Measurements from ENCODE around the gene RUNX2.
A peak's percentile ranks its signal among the peaks of the same experiment; 100 is the strongest.

The RUNX2 gene

GRCh38 chr6:45423824-45424450, 95.8 kb downstream of the RUNX2 start:
- peak overlapping the region; percentile 96 for H3K4me3 Mint-ChIP-seq
- H3K9me3 Mint-ChIP-seq, result no peaks in the 10 kb centered on the region
- H3K4me1 Mint-ChIP-seq (ENCODE audit: low read depth), result peaks cover 50% of the 10 kb centered on the region
- peaks cover 26% of the 10 kb centered on the region for H3K36me3 Mint-ChIP-seq (ENCODE audit: low read depth)
- peak overlapping the region; percentile 92 for H3K27ac Mint-ChIP-seq
- H3K27me3 Mint-ChIP-seq (ENCODE audit: low read depth), result no peaks in the 10 kb centered on the region
- DNase-seq (ENCODE audit: low spot score), result no peak

DNA sequence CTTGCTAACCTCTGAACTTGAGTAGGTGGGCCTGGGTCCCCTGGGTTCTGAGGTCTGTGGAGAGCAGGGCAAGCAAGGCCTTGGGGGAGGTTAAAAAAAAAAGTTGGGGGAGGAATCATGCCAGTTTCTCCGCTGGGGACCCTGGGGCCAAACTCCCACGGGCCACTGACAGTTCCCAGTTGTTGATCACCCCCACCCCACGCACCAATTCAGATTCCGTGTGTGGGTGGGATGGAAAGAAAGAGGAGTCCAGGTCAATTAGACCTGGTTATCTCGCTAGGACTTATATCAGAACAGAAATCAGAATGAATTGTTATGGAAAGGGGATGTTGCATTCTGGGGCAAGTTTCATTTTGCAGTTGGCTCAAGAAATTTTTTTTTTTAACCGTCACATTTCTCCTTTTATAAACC, 96.3 kb downstream of the RUNX2 start:
- Mint-ChIP-seq H3K4me1 (ENCODE audit: low read depth) (peaks cover 51% of the 10 kb centered on the region), H3K4me3 (peak overlapping the region; percentile 96), H3K9me3 (no peaks in the 10 kb centered on the region), H3K27ac (peak overlapping the region; percentile 92), H3K36me3 (ENCODE audit: low read depth) (peaks cover 31% of the 10 kb centered on the region), H3K27me3 (ENCODE audit: low read depth) (no peaks in the 10 kb centered on the region)
- peak; percentile 77 for DNase-seq (ENCODE audit: low spot score)

- peak overlapping the region; percentile 61 for H3K27ac Mint-ChIP-seq
- H3K4me1 Mint-ChIP-seq (ENCODE audit: low read depth), result peaks cover 50% of the 10 kb centered on the region
- no peak for DNase-seq (ENCODE audit: low spot score)
- peaks cover 37% of the 10 kb centered on the region for H3K36me3 Mint-ChIP-seq (ENCODE audit: low read depth)
- H3K27me3 Mint-ChIP-seq (ENCODE audit: low read depth), result no peaks in the 10 kb centered on the region
- H3K4me3 Mint-ChIP-seq, result peak overlapping the region; percentile 72
- no peaks in the 10 kb centered on the region for H3K9me3 Mint-ChIP-seq
Measured at GRCh38 chr6:45426251-45426650, 98.1 kb downstream of the RUNX2 start.

- H3K4me1 Mint-ChIP-seq (ENCODE audit: low read depth), result peaks cover 57% of the 10 kb centered on the region
- H3K27me3 Mint-ChIP-seq (ENCODE audit: low read depth), result no peaks in the 10 kb centered on the region
- DNase-seq (ENCODE audit: low spot score), result no peak
- peaks cover 43% of the 10 kb centered on the region for H3K36me3 Mint-ChIP-seq (ENCODE audit: low read depth)
- H3K9me3 Mint-ChIP-seq, result no peaks in the 10 kb centered on the region
- H3K4me3 Mint-ChIP-seq, result peak overlapping the region; percentile 53
- H3K27ac Mint-ChIP-seq, result peak overlapping the region; percentile 78
Measured at GRCh38 chr6:45427726-45428125, 99.6 kb downstream of the RUNX2 start.

DNA sequence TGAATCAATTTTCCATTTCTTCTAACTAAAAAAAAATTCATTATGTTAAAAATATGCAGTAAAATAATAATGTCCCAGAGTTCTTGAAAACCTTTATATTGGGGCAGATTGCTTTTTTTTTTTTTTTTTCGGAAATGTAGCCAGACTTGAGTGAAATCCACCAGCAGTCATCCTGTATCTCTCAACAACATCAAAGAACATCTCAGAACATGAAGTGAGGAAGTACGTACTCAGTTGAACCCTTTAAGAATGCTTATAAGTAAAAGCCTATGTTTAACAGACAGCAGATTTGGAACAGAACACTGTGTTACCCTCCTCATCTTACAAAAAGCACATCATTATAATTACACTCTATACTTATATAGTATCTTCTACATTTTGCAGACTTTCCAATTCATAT, 100.6 kb downstream of the RUNX2 start:
- H3K4me3 Mint-ChIP-seq, result peak overlapping the region; percentile 53
- peaks cover 44% of the 10 kb centered on the region for H3K36me3 Mint-ChIP-seq (ENCODE audit: low read depth)
- peak overlapping the region; percentile 78 for H3K27ac Mint-ChIP-seq
- no peak for DNase-seq (ENCODE audit: low spot score)
- no peaks in the 10 kb centered on the region for H3K9me3 Mint-ChIP-seq
- peaks cover 66% of the 10 kb centered on the region for H3K4me1 Mint-ChIP-seq (ENCODE audit: low read depth)
- no peaks in the 10 kb centered on the region for H3K27me3 Mint-ChIP-seq (ENCODE audit: low read depth)

- peaks cover 45% of the 10 kb centered on the region for H3K36me3 Mint-ChIP-seq (ENCODE audit: low read depth)
- peak overlapping the region; percentile 70 for H3K27ac Mint-ChIP-seq
- no peaks in the 10 kb centered on the region for H3K27me3 Mint-ChIP-seq (ENCODE audit: low read depth)
- H3K4me1 Mint-ChIP-seq (ENCODE audit: low read depth), result peaks cover 70% of the 10 kb centered on the region
- H3K4me3 Mint-ChIP-seq, result peak overlapping the region; percentile 90
- no peaks in the 10 kb centered on the region for H3K9me3 Mint-ChIP-seq
- no peak for DNase-seq (ENCODE audit: low spot score)
Measured at GRCh38 chr6:45430590-45431202, 102.6 kb downstream of the RUNX2 start.

- H3K36me3 Mint-ChIP-seq (ENCODE audit: low read depth), result peaks cover 47% of the 10 kb centered on the region
- no peak for DNase-seq (ENCODE audit: low spot score)
- H3K27ac Mint-ChIP-seq, result peak overlapping the region; percentile 91
- peaks cover 72% of the 10 kb centered on the region for H3K4me1 Mint-ChIP-seq (ENCODE audit: low read depth)
- H3K9me3 Mint-ChIP-seq, result no peaks in the 10 kb centered on the region
- H3K4me3 Mint-ChIP-seq, result peak overlapping the region; percentile 90
- H3K27me3 Mint-ChIP-seq (ENCODE audit: low read depth), result no peaks in the 10 kb centered on the region
Measured at GRCh38 chr6:45431317-45432065, 103.4 kb downstream of the RUNX2 start.

DNA sequence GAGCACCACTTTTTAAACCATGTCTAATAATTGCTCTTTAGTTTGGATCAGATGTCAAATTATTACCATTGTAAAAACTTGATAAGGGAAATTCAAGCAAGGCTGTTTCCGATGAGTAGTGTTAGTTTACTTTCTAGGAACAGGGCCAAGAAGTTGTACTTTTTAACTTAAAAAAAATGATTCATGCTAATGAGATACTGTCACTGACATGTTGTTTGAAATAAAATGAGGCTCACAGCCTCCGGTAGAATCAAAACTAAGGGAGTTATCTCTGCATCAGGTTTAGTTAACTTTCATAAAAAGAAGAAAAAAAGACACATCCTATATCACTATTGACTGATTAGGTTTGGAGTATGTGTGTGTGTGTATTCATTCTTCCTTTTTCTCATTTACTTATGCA, 104.8 kb downstream of the RUNX2 start:
- no peak for DNase-seq (ENCODE audit: low spot score)
- H3K27me3 Mint-ChIP-seq (ENCODE audit: low read depth), result no peaks in the 10 kb centered on the region
- peak overlapping the region; percentile 74 for H3K27ac Mint-ChIP-seq
- peaks cover 60% of the 10 kb centered on the region for H3K36me3 Mint-ChIP-seq (ENCODE audit: low read depth)
- H3K4me3 Mint-ChIP-seq, result peak overlapping the region; percentile 70
- H3K4me1 Mint-ChIP-seq (ENCODE audit: low read depth), result peaks cover 82% of the 10 kb centered on the region
- no peaks in the 10 kb centered on the region for H3K9me3 Mint-ChIP-seq

DNA sequence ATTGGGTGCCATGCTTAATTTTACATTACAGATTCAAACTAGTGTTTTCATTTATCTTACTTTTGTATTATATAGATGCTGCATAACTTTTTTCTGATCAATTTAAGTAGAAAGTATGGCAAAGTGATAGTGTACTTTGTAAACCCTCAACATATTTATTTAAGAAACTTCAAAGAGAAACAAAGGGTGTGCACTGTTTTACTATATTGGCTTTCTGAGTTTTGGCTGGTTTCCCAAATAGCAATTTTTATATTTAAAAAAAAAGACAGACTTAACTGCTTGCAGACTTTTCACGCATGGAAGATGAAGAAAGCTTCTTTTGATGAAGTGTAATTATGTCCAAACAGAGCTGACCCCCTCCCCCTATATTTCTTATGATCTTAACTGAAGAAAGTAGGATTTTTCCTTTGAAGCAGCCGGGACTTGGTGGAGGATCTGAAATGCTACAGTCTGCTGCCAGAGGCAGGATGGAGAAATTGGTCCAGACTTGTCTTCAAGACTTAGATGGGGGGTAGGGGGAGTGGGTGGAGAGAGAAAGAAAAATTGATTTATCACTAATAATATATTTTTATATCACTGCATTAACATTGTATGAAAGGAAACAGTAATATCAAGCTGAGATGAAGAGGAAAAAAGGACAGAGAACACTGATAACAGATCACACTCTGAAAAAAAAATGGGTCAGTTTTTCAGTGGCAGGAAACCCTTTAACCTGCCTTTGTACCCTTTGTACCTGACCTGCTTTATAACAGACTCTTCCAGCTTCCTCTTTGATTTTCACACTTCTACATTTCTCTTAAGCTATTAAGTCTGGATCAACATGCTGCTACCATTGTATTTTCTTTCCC, 105.6 kb downstream of the RUNX2 start:
- H3K9me3 Mint-ChIP-seq, result no peaks in the 10 kb centered on the region
- DNase-seq (ENCODE audit: low spot score), result no peak
- peaks cover 82% of the 10 kb centered on the region for H3K4me1 Mint-ChIP-seq (ENCODE audit: low read depth)
- peak overlapping the region; percentile 92 for H3K27ac Mint-ChIP-seq
- peaks cover 64% of the 10 kb centered on the region for H3K36me3 Mint-ChIP-seq (ENCODE audit: low read depth)
- H3K27me3 Mint-ChIP-seq (ENCODE audit: low read depth), result no peaks in the 10 kb centered on the region
- peak overlapping the region; percentile 70 for H3K4me3 Mint-ChIP-seq

DNA sequence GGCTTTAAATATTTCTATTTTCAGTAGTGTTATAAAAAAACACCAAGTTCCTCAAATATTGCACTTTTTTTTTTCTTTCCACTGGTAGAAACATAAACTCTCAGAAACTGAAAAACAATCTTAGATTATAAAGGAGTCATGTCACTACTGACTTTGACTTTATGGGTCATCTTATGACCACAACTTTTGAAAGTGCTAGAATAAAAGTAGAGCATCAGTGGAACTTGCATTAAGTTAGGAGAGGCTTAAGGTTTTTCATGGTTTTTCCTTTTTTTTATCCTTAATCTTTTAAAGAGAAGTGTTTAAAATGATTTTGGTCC, 106.2 kb downstream of the RUNX2 start:
- Mint-ChIP-seq H3K4me3 (peak overlapping the region; percentile 70), H3K9me3 (no peaks in the 10 kb centered on the region), H3K27ac (peak overlapping the region; percentile 92), H3K27me3 (ENCODE audit: low read depth) (no peaks in the 10 kb centered on the region), H3K4me1 (ENCODE audit: low read depth) (peaks cover 82% of the 10 kb centered on the region), H3K36me3 (ENCODE audit: low read depth) (peaks cover 64% of the 10 kb centered on the region)
- no peak for DNase-seq (ENCODE audit: low spot score)

DNA sequence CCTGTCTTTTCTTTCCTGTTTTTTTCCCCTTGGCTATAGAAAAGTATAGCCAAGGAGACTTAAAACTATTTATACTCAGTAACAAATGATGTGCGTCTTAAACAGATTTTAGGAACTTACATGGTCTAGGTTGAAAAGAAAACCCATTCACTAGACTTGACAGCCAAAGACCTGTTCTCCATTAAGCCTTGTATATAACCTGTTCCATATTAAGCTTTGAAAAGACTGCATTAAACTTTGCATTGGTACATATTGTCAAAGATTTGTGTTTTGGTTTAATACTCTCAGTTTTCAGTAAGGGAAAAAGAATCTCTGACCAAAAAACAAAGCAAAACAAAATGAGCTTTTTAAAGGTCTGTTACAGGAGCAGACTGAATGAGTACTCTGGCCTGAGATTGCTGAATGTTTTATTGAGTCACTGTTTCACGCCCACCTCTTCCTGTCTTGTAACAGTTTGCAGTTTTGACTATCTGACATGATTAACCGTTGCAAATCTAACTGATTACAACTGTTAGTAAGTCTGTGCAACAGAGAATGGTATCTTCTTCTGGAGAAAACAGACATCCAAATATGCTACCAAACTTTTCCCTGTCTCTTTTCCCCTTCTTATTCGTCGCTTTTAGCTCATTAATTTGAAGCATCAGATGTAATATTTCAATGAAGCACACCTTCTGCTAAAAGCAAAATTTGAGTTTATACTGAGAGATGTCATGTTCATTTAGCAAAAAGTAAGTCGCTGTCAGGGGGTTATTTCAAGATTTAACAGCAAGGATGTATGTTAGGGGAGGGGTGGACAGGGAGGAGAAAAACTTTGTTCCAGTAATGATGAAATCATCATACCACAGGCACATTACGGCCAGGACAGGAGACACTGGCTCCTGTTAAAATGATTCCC, 108.7 kb downstream of the RUNX2 start:
- Mint-ChIP-seq H3K4me1 (ENCODE audit: low read depth) (peaks cover 83% of the 10 kb centered on the region), H3K27ac (peak overlapping the region; percentile 94), H3K36me3 (ENCODE audit: low read depth) (peaks cover 73% of the 10 kb centered on the region), H3K27me3 (ENCODE audit: low read depth) (no peaks in the 10 kb centered on the region), H3K9me3 (no peaks in the 10 kb centered on the region), H3K4me3 (peak overlapping the region; percentile 82)
- peak; percentile 77 for DNase-seq (ENCODE audit: low spot score)

GRCh38 chr6:45437439-45437815, 109.3 kb downstream of the RUNX2 start:
- no peaks in the 10 kb centered on the region for H3K9me3 Mint-ChIP-seq
- peak overlapping the region; percentile 94 for H3K27ac Mint-ChIP-seq
- no peaks in the 10 kb centered on the region for H3K27me3 Mint-ChIP-seq (ENCODE audit: low read depth)
- no peak for DNase-seq (ENCODE audit: low spot score)
- H3K36me3 Mint-ChIP-seq (ENCODE audit: low read depth), result peaks cover 73% of the 10 kb centered on the region
- peak overlapping the region; percentile 82 for H3K4me3 Mint-ChIP-seq
- H3K4me1 Mint-ChIP-seq (ENCODE audit: low read depth), result peaks cover 84% of the 10 kb centered on the region

DNA sequence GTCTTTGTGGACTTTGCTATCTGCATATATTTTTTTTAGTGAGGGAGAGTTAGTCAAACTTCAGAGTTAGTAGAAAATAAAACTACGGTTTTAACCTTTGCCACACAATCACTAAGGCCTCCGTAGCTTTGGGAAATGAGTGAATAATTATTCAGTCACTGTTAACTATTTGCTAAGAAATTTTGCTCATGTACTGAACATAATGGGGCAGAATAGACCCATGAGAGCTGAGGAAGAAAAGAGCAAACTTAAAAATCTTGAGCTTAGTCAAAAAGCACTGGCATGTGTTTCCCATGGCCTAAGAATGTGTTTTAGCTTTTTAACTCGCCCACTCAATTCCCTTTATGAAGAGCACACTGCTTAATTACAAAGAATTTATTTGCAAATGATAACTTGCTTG, 110.0 kb downstream of the RUNX2 start:
- no peak for DNase-seq (ENCODE audit: low spot score)
- Mint-ChIP-seq H3K27ac (peak overlapping the region; percentile 94), H3K27me3 (ENCODE audit: low read depth) (no peaks in the 10 kb centered on the region), H3K4me1 (ENCODE audit: low read depth) (peaks cover 85% of the 10 kb centered on the region), H3K4me3 (peak overlapping the region; percentile 82), H3K36me3 (ENCODE audit: low read depth) (peaks cover 78% of the 10 kb centered on the region), H3K9me3 (no peaks in the 10 kb centered on the region)
